Left forelimb (tissue), 1 donor: ENCODE measurements around the gene RNU2-63P.
"Not testable (repeated sequence)": the region's sequence is repeated elsewhere in the genome, so short reads cannot be mapped to it uniquely, and the experiment has no call there.

Experiments
- DNase-seq: peaks from one replicate; pipeline ENCODE4 v3.0.0-alpha.2; 2018; ENCODE audit warnings: low spot score

Gene RNU2-63P

DNA sequence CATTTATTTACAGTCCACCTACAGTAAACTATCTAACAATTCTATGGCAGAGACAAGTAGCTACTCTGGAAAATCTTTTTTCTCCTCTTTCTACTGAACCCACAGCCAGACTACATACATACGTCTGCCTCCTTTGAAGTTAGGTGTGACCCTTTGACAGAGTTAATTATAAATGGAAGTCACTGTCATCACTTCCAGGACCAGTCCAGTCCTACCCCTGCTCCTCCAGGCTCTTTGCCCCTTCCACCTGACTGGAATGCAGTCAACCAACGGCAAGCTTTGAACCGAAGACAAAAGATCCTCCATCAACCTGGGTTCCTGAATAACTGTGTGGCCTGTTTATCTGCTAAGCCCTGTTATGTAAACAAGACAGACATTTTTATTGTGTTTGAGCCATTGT lies 35.2 kb downstream of the RNU2-63P start:
- DNase-seq, result not testable (repeated sequence)

GRCh38 chr2:87972385-87972784 lies 44.0 kb downstream of the RNU2-63P start:
- not testable (repeated sequence) for DNase-seq
